Measurements from ENCODE around the gene CCDC187. TPM values are rescaled to one million over a fixed set of nuclear protein-coding genes. Genes with fewer than 3 reads are reported as not detected.

CCDC187 gene
- total RNA-seq, 8 experiments from 2014 or later: 0.07 to 1.2 (median 0.19) TPM

- 71 to 100% (median 97%) methylated on average over 1 to 16 of the region's 30 CpGs; no CpG with 5 or more reads in 3 of the 10 experiments for WGBS, 10 experiments
- in situ Hi-C loops (cut with MboI; ENCODE audit: low pct_unique_long_range_greater_than_20kb in 2 of 9, low sequenced_read_pairs in 9 of 9, unreplicated experiment in 9 of 9): no loop called here
- Histone ChIP-seq H3K27ac (no peak overlapping the region), H3K4me1 (replicated peaks in 1 of 2) (peaks cover 33 to 45% of the 10 kb centered on the region in 2 donors), H3K4me3 (no peak overlapping the region)
- no peak for ATAC-seq (replicated peaks in 6 of 8)
These were observed 79.8 kb downstream of the CCDC187 start for GRCh38 chr9:136223871-136224640.

DNA sequence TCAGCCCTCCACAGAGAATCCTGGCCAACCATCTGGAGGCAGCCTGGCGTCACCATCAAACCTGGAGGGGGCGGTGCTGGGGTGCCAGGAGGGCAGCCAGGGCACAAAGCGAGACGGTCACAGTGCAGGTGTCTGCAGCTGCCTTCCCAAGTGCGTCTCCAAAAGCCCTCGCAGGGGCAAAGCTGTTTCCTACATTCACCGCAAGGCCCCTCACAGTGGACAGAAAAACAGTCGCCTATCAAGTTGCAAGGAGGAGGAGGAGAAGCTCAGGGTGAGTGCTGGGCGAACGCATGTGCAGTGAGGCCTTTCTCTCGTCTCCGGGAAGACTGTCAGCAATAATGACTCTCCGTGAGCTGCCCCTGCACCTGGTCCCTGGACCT, 81.0 kb downstream of the CCDC187 start:
- H3K27ac ChIP-seq: no peak overlapping the region
- H3K4me1 ChIP-seq (replicated peaks in 1 of 2): peaks cover 23 to 33% of the 10 kb centered on the region in 2 donors
- no peak overlapping the region for H3K4me3 ChIP-seq
- in situ Hi-C loops (cut with MboI; ENCODE audit: low pct_unique_long_range_greater_than_20kb in 2 of 9, low sequenced_read_pairs in 9 of 9, unreplicated experiment in 9 of 9): no loop called here
- 80 to 100% (median 90%) methylated on average over 2 to 5 of the region's 13 CpGs; no CpG with 5 or more reads in 2 of the 10 experiments for WGBS, 10 experiments
- no peak for ATAC-seq (replicated peaks in 6 of 8)

DNA sequence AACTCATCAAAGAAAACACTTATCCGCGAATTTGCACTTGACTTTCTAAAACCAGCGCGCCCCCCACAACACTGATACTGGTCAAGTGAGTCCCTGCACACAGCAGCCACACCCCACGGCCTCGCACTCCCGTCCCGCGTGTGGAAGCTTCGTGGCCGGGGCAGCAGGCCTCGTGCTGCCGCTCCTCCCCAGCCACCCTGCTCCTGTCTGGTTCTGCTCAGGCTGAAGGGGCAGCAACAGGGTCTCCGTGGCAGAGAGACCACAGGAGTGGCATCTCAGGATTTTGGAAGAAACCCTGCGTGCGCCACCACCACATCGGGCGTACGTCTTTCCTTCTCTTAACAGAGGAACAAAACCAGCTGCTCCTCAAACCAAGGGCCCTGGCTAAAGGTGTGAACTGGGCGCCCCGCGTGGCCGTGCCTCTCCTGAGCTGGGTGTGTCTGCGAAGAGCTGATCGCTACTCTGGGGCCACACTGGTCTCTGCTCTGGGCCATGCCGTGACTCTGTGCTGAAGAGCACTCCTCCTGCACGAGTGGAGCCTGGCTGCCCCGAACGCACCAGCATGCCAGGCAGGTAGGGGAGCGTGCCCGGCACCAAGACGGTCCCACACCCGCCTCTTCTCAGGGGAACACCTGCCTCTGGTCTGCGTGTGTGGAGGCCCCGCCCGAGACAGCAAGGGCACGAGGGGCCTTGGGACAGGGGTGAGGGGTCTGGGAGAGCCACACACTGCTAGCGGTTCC, 81.6 kb downstream of the CCDC187 start:
- in situ Hi-C loops (cut with MboI; ENCODE audit: low pct_unique_long_range_greater_than_20kb in 2 of 9, low sequenced_read_pairs in 9 of 9, unreplicated experiment in 9 of 9): no loop called here
- H3K4me3 ChIP-seq: no peak overlapping the region
- 86 to 100% (median 93%) methylated on average over 1 to 17 of the region's 38 CpGs; no CpG with 5 or more reads in 1 of the 10 experiments for WGBS, 10 experiments

DNA sequence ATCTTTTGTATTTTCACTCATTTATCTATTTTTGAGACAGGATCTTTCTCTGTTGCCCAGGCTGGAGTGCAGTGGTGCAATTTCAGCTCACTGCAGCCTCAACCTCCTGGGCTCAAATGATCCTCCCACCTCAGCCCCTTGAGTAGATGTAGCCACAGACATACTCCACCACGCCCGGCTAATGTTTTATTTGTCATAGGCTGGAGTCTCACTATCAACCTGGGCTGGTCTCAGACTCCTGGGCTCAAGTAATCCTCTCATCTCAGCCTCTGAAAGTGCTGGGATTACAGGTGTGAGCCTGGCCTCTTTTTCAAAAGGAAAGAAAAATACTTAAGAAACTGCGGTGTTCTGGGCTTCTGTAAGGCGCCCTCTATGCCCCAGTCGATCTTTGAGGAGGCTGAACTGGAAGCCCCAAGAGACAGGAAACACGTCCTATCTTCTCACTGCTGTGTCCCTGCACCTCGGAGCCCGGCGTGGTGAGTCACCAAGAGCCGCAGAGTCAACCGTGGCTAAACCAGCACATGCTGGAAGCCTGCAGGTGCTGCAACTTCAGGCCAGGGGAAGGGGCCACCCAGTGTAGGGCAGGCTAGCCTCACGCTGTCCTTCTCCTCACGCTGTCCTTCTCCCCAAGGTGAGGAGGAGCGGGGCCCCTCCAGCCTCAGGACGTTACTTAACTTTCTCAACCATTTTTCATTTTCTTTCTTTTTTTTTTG, 83.7 kb downstream of the CCDC187 start:
- peaks cover 4 to 6% of the 10 kb centered on the region in 2 donors for H3K4me1 ChIP-seq (replicated peaks in 1 of 2)
- in situ Hi-C loops (cut with MboI; ENCODE audit: low pct_unique_long_range_greater_than_20kb in 2 of 9, low sequenced_read_pairs in 9 of 9, unreplicated experiment in 9 of 9): no loop called here
- no peak overlapping the region for H3K27ac ChIP-seq
- no peak overlapping the region for H3K4me3 ChIP-seq
- ATAC-seq (replicated peaks in 6 of 8): no peak
- WGBS, 10 experiments: 53 to 100% (median 80%) methylated on average over 1 to 8 of the region's 15 CpGs; no CpG with 5 or more reads in 1 of the 10 experiments

More for the DNA sequence above, 81.6 kb downstream of the CCDC187 start:
- H3K27ac ChIP-seq: no peak overlapping the region
- H3K4me1 ChIP-seq (replicated peaks in 1 of 2): peaks cover 23 to 27% of the 10 kb centered on the region in 2 donors
- ATAC-seq (replicated peaks in 6 of 8): no peak

GRCh38 chr9:136219276-136219675, 84.6 kb downstream of the CCDC187 start:
- Histone ChIP-seq H3K4me1 (replicated peaks in 1 of 2) (no peaks in the 10 kb centered on the region), H3K27ac (no peak overlapping the region), H3K4me3 (no peak overlapping the region)
- in situ Hi-C loops (cut with MboI; ENCODE audit: low pct_unique_long_range_greater_than_20kb in 2 of 9, low sequenced_read_pairs in 9 of 9, unreplicated experiment in 9 of 9): no loop called here
- ATAC-seq (replicated peaks in 6 of 8): peak in 3 of 8 experiments; percentile 91 to 97 (median 97)
- 86 to 100% (median 100%) methylated on average over 1 to 5 of the region's 13 CpGs; no CpG with 5 or more reads in 7 of the 10 experiments for WGBS, 10 experiments

- in situ Hi-C loops (cut with MboI; ENCODE audit: low pct_unique_long_range_greater_than_20kb in 2 of 9, low sequenced_read_pairs in 9 of 9, unreplicated experiment in 9 of 9): no loop called here
- no peak for ATAC-seq (replicated peaks in 6 of 8)
- no peak overlapping the region for H3K27ac ChIP-seq
- H3K4me3 ChIP-seq: no peak overlapping the region
- WGBS, 10 experiments: 87 to 100% (median 91%) methylated on average over 3 to 14 of the region's 15 CpGs; no CpG with 5 or more reads in 5 of the 10 experiments
- H3K4me1 ChIP-seq (replicated peaks in 1 of 2): no peaks in the 10 kb centered on the region
These were observed 85.2 kb downstream of the CCDC187 start for GRCh38 chr9:136218673-136219072.

- no peak for ATAC-seq (replicated peaks in 6 of 8)
- 96% methylated on average over 5 of the region's 16 CpGs; no CpG with 5 or more reads in 9 of the 10 experiments for WGBS, 10 experiments
- in situ Hi-C loops (cut with MboI; ENCODE audit: low pct_unique_long_range_greater_than_20kb in 2 of 9, low sequenced_read_pairs in 9 of 9, unreplicated experiment in 9 of 9): no loop called here
- H3K4me1 ChIP-seq (replicated peaks in 1 of 2): no peaks in the 10 kb centered on the region
- no peak overlapping the region for H3K27ac ChIP-seq
- no peak overlapping the region for H3K4me3 ChIP-seq
These were observed 85.6 kb downstream of the CCDC187 start for GRCh38 chr9:136218271-136218670.

DNA sequence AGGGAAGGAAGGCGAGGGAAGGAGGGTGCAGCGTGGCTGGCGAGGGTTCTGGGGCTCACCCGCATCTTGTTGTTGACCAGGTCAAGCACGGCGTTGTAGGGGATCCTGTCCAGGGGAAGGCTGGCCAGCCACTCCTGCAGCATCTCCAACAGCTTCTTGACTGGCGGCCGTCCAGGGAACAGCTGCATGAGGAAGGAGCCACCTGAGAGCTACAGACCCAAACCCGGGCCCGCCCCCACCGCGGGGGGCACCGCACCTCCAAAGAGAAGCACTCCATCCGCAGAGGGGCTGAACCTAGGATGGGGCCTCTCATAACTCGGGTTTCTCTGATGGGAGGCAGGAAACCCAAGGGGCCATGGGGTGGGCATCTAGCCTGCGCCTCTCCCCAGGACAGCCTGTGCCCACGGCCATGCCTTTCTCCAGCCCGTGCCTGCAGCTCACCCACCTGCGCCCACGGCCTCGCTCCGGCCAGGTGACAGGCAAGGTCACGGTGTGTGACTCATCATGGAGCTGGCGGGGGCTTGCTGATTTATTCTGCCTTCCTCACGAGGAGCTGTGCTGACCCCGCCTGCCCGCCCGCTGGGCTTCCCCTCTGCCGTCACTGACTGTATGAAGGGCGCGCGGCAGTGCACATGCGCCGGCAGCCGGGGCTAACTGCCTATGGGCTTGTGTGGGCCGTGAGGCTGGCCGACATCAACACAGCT, 87.2 kb downstream of the CCDC187 start:
- peaks cover 8 to 11% of the 10 kb centered on the region in 2 donors for H3K4me1 ChIP-seq (replicated peaks in 1 of 2)
- ATAC-seq (replicated peaks in 6 of 8): peak in 4 of 8 experiments; percentile 26 to 84 (median 60)
- H3K4me3 ChIP-seq: no peak overlapping the region
- in situ Hi-C loops (cut with MboI; ENCODE audit: low pct_unique_long_range_greater_than_20kb in 2 of 9, low sequenced_read_pairs in 9 of 9, unreplicated experiment in 9 of 9): no loop called here
- WGBS, 10 experiments: 85 to 95% (median 91%) methylated on average over 3 to 15 of the region's 37 CpGs; no CpG with 5 or more reads in 6 of the 10 experiments
- no peak overlapping the region for H3K27ac ChIP-seq

DNA sequence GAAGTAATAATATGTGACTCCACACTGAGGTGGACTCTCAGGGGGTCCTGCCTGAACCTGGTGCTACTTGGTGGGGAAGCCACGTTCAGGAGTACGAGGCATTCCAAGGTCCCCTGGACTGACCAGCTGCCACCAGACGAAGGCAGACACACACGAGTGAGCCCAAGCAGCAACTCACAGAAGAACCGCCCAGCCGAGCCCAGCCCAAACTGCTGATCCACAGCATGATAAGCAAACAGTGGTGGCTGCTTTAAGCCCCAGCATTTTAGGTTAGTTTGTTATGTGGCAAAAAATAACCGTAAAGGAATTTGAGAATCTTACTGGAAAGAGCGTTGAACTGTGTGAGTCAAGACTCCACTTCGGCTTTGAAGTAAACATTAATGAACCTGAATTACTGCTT, 90.2 kb downstream of the CCDC187 start:
- WGBS, 10 experiments: 90 to 100% (median 100%) methylated on average over 1 to 8 of the region's 9 CpGs; no CpG with 5 or more reads in 2 of the 10 experiments
- no peak overlapping the region for H3K4me3 ChIP-seq
- ATAC-seq (replicated peaks in 6 of 8): no peak

DNA sequence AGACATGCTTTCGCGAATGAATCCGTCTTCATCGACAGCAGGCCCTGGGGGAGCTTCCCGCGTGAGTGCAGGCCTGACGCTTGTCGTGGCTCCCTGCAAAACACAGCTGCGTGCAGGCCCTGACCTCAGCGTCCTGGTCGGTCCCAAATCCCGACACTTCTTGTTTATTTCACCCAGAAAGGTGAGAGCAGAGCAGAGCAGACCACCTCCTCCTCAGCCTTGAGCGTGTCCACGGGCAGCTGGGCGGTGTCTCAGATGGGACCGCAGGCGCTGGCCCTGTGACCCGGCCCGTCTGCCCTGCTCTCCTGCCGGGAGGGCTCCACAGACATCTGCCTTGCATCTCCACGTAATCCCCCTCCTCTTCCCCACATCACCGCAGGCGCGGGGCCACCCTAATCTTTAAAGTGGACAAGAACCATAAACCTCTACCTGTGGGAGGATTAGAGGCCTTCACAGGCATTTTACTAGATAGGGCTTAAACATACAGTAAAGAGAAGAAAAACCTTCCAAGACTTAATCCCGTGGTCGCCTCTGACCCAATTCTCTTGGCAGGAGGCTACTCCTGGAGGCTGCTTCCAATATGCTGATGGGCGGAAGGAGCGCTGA, 91.4 kb downstream of the CCDC187 start:
- 80 to 100% (median 86%) methylated on average over 1 to 11 of the region's 28 CpGs; no CpG with 5 or more reads in 4 of the 10 experiments for WGBS, 10 experiments
- no peak overlapping the region for H3K4me3 ChIP-seq
- in situ Hi-C loops (cut with MboI; ENCODE audit: low pct_unique_long_range_greater_than_20kb in 2 of 9, low sequenced_read_pairs in 9 of 9, unreplicated experiment in 9 of 9): no loop called here
- H3K4me1 ChIP-seq (replicated peaks in 1 of 2): peaks cover 11% of the 10 kb centered on the region in 2 donors
- ATAC-seq (replicated peaks in 6 of 8): peak in 2 of 8 experiments; percentile 18 to 22
- peak overlapping the region in 1 of 2 donors; percentile 52 for H3K27ac ChIP-seq

More for the DNA sequence above, 90.2 kb downstream of the CCDC187 start:
- in situ Hi-C loops (cut with MboI; ENCODE audit: low pct_unique_long_range_greater_than_20kb in 2 of 9, low sequenced_read_pairs in 9 of 9, unreplicated experiment in 9 of 9): no loop called here
- Histone ChIP-seq H3K4me1 (replicated peaks in 1 of 2) (peaks cover 8 to 11% of the 10 kb centered on the region in 2 donors), H3K27ac (no peak overlapping the region)

DNA sequence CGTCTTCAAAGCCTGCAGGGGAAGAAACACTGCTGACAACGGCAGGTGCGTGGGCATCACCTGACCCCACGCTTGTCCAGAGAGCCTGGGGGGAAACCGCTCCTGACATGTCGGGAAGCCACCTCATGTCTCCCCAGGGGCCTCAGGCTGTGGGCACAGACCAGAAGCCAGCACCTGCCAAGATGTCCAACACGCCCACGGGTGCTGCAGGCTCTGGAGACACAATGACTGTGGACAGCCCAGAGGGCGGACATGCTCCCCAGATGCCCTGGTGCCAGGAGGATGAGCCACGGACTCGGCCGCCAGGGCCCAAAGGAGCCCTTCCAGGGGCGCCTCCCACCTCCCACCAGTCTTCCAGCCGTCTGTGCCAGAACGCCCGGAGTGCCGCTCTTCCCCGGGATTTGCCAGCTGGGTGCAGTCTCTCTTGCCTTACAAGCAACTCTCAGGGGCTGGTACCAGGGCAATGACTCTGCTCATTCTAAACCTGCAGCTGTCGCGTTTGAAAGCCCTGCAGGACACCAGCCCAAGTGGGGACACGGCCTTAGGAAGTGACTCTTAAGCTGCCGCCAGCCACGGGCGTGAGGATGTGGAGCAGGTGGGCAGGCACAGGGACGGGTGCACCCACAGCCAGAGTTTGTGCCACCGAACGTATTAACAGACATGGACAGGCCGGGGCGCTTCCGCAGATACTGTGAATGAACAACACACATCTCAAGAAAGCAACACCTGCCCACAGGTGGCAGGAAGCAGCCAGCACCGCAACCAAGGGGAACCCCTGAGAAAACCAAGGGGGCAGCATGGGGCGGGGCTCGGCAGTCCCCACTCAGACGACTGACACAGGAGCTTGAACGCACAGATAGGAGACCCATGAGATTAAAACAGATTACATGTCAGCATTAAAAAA, 92.2 kb downstream of the CCDC187 start:
- WGBS, 10 experiments: 84 to 92% (median 90%) methylated on average over 2 to 17 of the region's 35 CpGs; no CpG with 5 or more reads in 6 of the 10 experiments
- H3K27ac ChIP-seq: peak overlapping the region in 1 of 2 donors; percentile 8
- no peak overlapping the region for H3K4me3 ChIP-seq
- no peak for ATAC-seq (replicated peaks in 6 of 8)
- H3K4me1 ChIP-seq (replicated peaks in 1 of 2): peaks cover 13 to 16% of the 10 kb centered on the region in 2 donors
- in situ Hi-C loops (cut with MboI; ENCODE audit: low pct_unique_long_range_greater_than_20kb in 2 of 9, low sequenced_read_pairs in 9 of 9, unreplicated experiment in 9 of 9): no loop called here
